ENCODE data around the gene ATF2. TPM values are rescaled to one million over a fixed set of nuclear protein-coding genes. Genes with fewer than 3 reads are reported as not detected.
"Not testable (repeated sequence)": the region's sequence is repeated elsewhere in the genome, so short reads cannot be mapped to it uniquely, and the experiment has no call there.

Gene ATF2
- total RNA-seq, 1 donor from 2014 or later: 27.4 TPM

- intact Hi-C loops (cut with DNase I): loop anchor here (5.0 kb wide), 2 partner anchors 71 to 171 kb away; partner anchors contain the start of gene ATP5MC3
- no peak for DNase-seq (ENCODE audit: low spot score)
Observed at GRCh38 chr2:175111200-175111657, 56.8 kb downstream of the ATF2 start.

GRCh38 chr2:175108091-175108490 lies 59.9 kb downstream of the ATF2 start:
- intact Hi-C loops (cut with DNase I): loop anchor here (10.0 kb wide), 1 partner anchor 333 kb away; no protein-coding TSS in a partner anchor
- DNase-seq (ENCODE audit: low spot score): not testable (repeated sequence)

GRCh38 chr2:175107146-175107545 lies 60.9 kb downstream of the ATF2 start:
- intact Hi-C loops (cut with DNase I): loop anchor here (10.0 kb wide), 1 partner anchor 332 kb away; no protein-coding TSS in a partner anchor

GRCh38 chr2:175103191-175103590 lies 64.8 kb downstream of the ATF2 start:
- intact Hi-C loops (cut with DNase I): loop anchor here (10.0 kb wide), 1 partner anchor 328 kb away; no protein-coding TSS in a partner anchor
- DNase-seq (ENCODE audit: low spot score): no peak

More at GRCh38 chr2:175107146-175107545, 60.9 kb downstream of the ATF2 start:
- no peak for DNase-seq (ENCODE audit: low spot score)

GRCh38 chr2:175101514-175101913 lies 66.5 kb downstream of the ATF2 start:
- no peak for DNase-seq (ENCODE audit: low spot score)

GRCh38 chr2:175097297-175097696 lies 70.7 kb downstream of the ATF2 start:
- no peak for DNase-seq (ENCODE audit: low spot score)
- intact Hi-C loops (cut with DNase I): no loop called here

More at GRCh38 chr2:175101514-175101913, 66.5 kb downstream of the ATF2 start:
- intact Hi-C loops (cut with DNase I): loop anchor here (10.0 kb wide), 1 partner anchor 327 kb away; no protein-coding TSS in a partner anchor

GRCh38 chr2:175084117-175084516 lies 83.9 kb downstream of the ATF2 start:
- DNase-seq (ENCODE audit: low spot score); intact Hi-C loops (cut with DNase I): not testable (repeated sequence)

- intact Hi-C loops (cut with DNase I): no loop called here
- DNase-seq (ENCODE audit: low spot score): no peak
Observed at GRCh38 chr2:175080479-175080878, 87.5 kb downstream of the ATF2 start.

- no peak for DNase-seq (ENCODE audit: low spot score)
- intact Hi-C loops (cut with DNase I): no loop called here
Observed at GRCh38 chr2:175076272-175076671, 91.7 kb downstream of the ATF2 start.

- DNase-seq (ENCODE audit: low spot score): no peak
Observed at GRCh38 chr2:175074478-175074877, 93.5 kb downstream of the ATF2 start.

GRCh38 chr2:175068534-175068933 lies 99.5 kb downstream of the ATF2 start:
- intact Hi-C loops (cut with DNase I): no loop called here
- DNase-seq (ENCODE audit: low spot score): no peak

More at GRCh38 chr2:175074478-175074877, 93.5 kb downstream of the ATF2 start:
- intact Hi-C loops (cut with DNase I): no loop called here

GRCh38 chr2:175066411-175066810 lies 101.6 kb downstream of the ATF2 start:
- intact Hi-C loops (cut with DNase I): no loop called here
- no peak for DNase-seq (ENCODE audit: low spot score)

GRCh38 chr2:175064797-175065196 lies 103.2 kb downstream of the ATF2 start:
- intact Hi-C loops (cut with DNase I): no loop called here
- DNase-seq (ENCODE audit: low spot score): no peak

- no peak for DNase-seq (ENCODE audit: low spot score)
- intact Hi-C loops (cut with DNase I): no loop called here
Observed at GRCh38 chr2:175063741-175064140, 104.3 kb downstream of the ATF2 start.

- intact Hi-C loops (cut with DNase I): no loop called here
Observed at GRCh38 chr2:175062787-175063585, 105.0 kb downstream of the ATF2 start.

GRCh38 chr2:175057078-175057685 lies 110.8 kb downstream of the ATF2 start:
- no peak for DNase-seq (ENCODE audit: low spot score)
- intact Hi-C loops (cut with DNase I): no loop called here

More at GRCh38 chr2:175062787-175063585, 105.0 kb downstream of the ATF2 start:
- no peak for DNase-seq (ENCODE audit: low spot score)

- DNase-seq (ENCODE audit: low spot score): no peak
- intact Hi-C loops (cut with DNase I): no loop called here
Observed at GRCh38 chr2:175055993-175056392, 112.0 kb downstream of the ATF2 start.

GRCh38 chr2:175054340-175054739 lies 113.7 kb downstream of the ATF2 start:
- intact Hi-C loops (cut with DNase I): no loop called here
- DNase-seq (ENCODE audit: low spot score): no peak

- intact Hi-C loops (cut with DNase I): no loop called here
Observed at GRCh38 chr2:175049661-175050060, 118.3 kb downstream of the ATF2 start.

GRCh38 chr2:175048275-175048674 lies 119.7 kb downstream of the ATF2 start:
- intact Hi-C loops (cut with DNase I): no loop called here
- no peak for DNase-seq (ENCODE audit: low spot score)

More at GRCh38 chr2:175049661-175050060, 118.3 kb downstream of the ATF2 start:
- DNase-seq (ENCODE audit: low spot score): no peak
